GDM1 (cell line): ENCODE results near the gene UGT1A8.
"Not testable (repeated sequence)": the region's sequence is repeated elsewhere in the genome, so short reads cannot be mapped to it uniquely, and the experiment has no call there.

Experiments
- DNase-seq: peaks from one replicate; lab custom pipeline; 2025; lab: John Stamatoyannopoulos, UW

Gene UGT1A8

GRCh38 chr2:233728723-233729301 lies 111.4 kb downstream of the UGT1A8 start, which contains the start of gene UGT1A3:
TSS of gene UGT1A3 (plus strand) at chr2:233729042. CDS start at chr2:233729127, 85 bp downstream.
- DNase-seq = no peak

GRCh38 chr2:233736868-233737653 lies 119.6 kb downstream of the UGT1A8 start:
- DNase-seq = not testable (repeated sequence)

GRCh38 chr2:233740870-233741269 lies 123.4 kb downstream of the UGT1A8 start:
- no peak for DNase-seq

- no peak for DNase-seq
These were observed 126.2 kb downstream of the UGT1A8 start for GRCh38 chr2:233743464-233744259.

- DNase-seq = no peak
These were observed 127.8 kb downstream of the UGT1A8 start for GRCh38 chr2:233745073-233745755.

- DNase-seq = not testable (repeated sequence)
These were observed 128.4 kb downstream of the UGT1A8 start for GRCh38 chr2:233745838-233746237.

- DNase-seq = no peak
These were observed 129.2 kb downstream of the UGT1A8 start for GRCh38 chr2:233746475-233747282.

GRCh38 chr2:233747283-233747544 lies 129.8 kb downstream of the UGT1A8 start:
- DNase-seq = no peak

GRCh38 chr2:233750689-233751088 lies 133.3 kb downstream of the UGT1A8 start:
- not testable (repeated sequence) for DNase-seq

GRCh38 chr2:233751212-233752009 lies 134.0 kb downstream of the UGT1A8 start:
- not testable (repeated sequence) for DNase-seq

GRCh38 chr2:233754872-233755611 lies 137.6 kb downstream of the UGT1A8 start:
- DNase-seq = no peak

GRCh38 chr2:233756429-233757081 lies 139.1 kb downstream of the UGT1A8 start:
- no peak for DNase-seq

- no peak for DNase-seq
These were observed 140.7 kb downstream of the UGT1A8 start for GRCh38 chr2:233758141-233758540.

- no peak for DNase-seq
These were observed 141.4 kb downstream of the UGT1A8 start for GRCh38 chr2:233758849-233759248.

- no peak for DNase-seq
These were observed 142.6 kb downstream of the UGT1A8 start, which contains the start of gene UGT1A1 for GRCh38 chr2:233760043-233760442. TSS of gene UGT1A1 (plus strand) at chr2:233760270. CDS start at chr2:233760288, 18 bp downstream.

GRCh38 chr2:233761040-233761769 lies 143.8 kb downstream of the UGT1A8 start:
- no peak for DNase-seq

- no peak for DNase-seq
These were observed 146.8 kb downstream of the UGT1A8 start for GRCh38 chr2:233764264-233764663.

GRCh38 chr2:233764761-233765160 lies 147.3 kb downstream of the UGT1A8 start:
- DNase-seq = no peak

- no peak for DNase-seq
These were observed 149.0 kb downstream of the UGT1A8 start for GRCh38 chr2:233766416-233766815.
